Islet of Langerhans (tissue), 1 donor: ENCODE results near the gene TUBB2B.

Experiments
- FAIRE-seq: peaks from one replicate; lab custom pipeline; 2011; peaks lifted over from hg19 to GRCh38; lab: Jason Lieb, UNC

Gene TUBB2B

DNA sequence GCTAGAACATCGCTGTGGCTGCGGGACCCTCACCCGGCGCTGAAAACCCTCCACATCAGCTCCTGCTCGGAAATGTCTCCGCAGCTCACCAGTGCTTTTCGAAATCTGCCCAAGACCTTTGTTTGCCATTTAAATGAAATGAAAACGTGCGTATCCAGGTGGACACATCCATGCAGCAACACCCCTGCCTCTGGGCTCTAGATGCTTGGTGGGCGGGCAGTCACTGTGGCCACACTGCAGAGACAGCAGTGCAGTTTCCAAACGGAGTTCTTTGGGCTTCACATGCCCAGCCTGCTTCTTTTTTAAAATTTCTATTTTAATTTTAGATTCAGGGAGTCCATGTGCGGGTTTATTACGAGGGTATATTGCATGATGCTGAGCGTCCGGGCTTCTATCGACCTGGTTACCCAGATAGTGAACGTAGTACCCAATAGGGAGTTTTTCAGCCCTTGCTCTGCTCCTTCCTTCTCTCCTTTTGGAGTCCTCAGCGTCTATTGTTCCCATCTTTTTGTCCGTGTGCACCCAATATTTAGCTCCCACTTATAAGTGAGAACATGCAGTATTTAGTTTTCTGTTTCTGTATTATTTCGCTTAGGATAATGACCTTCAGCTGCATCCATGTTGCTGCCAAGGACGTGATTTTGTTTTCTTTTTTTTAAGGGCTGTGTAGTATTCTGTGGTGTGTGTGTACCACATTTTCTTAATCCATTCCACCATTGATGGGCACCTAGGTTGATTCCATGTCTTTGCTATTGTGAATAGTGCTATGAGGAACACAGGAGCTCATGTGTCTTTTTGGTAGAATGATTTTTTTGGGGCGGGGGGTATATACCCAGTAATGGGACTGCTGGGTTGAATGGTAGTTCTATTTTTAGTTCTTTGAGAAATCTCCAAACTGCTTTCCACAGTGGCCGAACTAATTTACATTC is 4.8 kb upstream of the TUBB2B start:
- FAIRE-seq = no peak

DNA sequence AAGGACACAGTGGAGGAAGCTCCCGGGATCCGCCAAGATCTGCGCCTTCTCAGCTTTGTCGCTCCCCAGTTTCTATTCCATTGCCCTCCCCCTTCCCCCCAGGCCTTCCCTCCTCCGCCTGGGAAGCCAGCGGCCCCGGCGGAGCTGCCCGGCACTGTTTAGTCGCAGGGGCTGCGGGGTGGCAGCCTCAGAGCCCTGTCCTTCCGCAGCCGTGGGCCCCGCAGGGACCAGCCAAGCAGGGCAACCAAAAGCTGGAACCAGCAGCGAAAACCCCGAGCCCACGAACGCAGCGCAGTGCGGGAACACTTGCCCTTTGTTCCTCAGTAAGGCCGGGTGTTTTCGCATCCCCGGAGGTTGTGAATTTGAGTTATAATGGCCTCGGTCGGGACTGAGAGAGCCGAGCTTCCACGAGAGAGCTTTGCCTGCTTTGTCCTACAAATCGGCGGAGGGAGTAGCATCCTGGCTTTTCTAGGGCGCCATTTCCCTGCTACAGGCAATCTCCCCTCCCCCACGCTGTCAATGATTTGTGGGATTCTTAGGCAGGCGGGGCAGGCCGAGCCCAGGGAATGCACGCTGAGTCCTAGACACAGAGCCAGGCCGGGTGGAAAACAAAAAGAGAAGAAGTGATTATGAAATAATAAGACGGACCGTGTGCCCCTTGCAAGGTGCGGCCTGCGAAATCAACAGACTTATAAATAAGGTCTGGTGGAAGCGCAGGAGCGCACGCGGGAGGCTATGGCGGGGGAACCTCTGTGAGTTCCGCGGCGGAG is 4.0 kb upstream of the TUBB2B start:
- FAIRE-seq = no peak

DNA sequence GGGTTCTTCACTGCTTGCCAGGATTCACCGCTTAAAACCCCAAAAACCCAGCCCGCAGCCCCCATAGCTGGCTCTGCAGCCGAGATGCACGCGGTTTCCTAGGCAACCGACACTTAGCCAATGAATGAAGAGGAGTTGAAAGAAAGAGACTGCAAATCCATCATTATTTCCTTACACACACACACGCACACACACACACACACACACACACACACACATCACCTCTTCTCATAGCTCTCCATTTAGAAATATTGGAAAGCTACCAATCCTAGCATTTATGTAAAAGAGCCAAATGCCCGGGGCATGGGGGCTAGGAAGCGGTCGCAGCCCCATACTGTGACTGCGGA is 3.4 kb upstream of the TUBB2B start:
- FAIRE-seq = no peak

DNA sequence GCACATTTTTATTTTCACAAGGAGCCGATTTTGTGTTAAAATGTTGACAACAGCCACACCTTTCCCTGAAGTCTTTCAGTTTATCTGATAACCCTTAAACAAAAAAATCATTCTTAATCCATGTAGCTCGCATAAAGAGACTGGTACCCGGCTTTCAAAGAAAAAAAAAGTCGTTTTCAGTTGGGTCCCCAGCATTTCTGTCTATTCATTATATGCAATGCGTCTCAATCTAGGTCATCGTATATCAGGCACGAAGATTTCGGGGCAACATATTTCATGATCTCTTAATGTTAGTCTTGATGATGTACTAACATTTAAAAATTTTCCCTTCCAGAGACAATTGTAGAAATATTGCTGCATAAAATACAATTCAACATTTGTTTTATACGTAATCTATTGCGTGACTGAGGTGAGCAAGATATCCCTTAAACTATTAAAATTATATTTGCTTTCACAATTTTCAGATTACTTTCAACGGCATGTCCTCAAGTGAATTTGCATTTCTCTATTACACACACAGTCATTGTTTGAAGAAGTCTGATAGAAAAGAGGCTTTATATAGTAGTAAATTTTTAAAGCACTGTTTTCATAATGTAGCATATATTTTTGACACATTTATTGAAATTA is 2.9 kb upstream of the TUBB2B start:
- FAIRE-seq = no peak

DNA sequence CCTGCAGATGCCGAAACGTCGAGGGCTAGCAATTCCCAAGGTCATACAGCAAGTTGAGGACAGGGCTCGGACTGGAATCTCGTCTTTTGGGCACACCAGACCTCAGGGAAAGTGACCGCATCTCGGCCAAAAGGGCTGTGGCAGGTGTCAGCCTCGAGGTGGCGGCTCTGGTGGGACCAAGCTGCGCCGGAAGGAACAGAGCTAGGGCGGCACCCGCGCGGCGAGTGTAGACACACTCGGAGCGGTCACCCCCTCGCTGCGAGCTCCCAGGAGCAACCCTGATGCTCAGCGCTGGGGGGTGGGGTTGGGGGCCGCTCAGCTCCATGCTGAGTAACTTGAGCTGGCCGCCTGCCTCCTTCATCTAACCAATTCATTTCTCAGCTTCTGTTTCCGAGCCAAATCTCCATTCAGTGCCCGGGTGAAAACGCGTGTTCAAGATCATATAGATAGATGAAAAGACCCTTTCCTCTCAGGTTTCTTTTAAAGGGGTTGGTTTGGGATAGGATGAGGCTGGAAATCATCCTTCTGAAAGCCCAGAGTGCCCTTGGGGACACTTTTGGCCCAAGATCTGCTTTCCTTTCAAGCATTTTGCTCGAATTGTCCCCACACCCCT is 2.2 kb upstream of the TUBB2B start:
- no peak for FAIRE-seq

DNA sequence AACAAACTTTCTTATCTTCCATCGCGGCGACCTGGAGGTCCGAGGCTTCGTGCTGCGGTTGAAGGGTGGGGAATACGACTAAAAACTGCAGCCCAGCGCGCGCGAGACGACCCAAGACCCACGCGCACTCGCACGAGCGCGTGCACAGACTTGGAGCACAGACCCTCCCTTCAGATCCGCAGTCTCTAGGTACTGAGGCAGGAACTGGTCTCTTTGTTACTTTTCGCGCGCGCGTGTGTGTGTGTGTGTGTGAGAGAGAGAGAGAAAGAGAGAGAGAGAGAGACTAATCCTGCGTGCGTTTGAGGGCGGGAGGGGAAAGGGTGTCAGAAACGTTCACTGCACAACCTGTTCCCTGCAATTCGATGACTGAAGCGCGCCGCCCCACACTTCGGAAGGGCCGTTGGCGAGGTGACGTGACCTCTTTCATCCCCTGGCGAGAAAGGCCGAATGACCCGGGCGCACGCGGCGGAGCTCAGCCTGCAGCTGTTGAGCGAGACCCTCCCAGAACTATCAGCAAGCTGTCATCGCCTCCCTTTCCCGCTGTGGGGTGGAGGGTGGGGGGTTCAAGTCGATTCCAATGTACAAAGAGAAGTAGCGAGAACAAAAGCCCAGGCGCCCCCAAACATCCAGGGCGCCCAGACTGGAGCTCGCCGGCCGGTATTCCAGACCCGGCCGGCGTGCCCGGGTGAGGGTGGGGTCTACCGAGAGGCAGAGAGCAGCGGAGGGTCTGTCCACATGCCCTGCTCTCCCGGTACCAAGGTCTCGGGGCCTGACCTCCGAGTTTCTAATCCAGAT is 1.5 kb upstream of the TUBB2B start:
- FAIRE-seq = no peak

DNA sequence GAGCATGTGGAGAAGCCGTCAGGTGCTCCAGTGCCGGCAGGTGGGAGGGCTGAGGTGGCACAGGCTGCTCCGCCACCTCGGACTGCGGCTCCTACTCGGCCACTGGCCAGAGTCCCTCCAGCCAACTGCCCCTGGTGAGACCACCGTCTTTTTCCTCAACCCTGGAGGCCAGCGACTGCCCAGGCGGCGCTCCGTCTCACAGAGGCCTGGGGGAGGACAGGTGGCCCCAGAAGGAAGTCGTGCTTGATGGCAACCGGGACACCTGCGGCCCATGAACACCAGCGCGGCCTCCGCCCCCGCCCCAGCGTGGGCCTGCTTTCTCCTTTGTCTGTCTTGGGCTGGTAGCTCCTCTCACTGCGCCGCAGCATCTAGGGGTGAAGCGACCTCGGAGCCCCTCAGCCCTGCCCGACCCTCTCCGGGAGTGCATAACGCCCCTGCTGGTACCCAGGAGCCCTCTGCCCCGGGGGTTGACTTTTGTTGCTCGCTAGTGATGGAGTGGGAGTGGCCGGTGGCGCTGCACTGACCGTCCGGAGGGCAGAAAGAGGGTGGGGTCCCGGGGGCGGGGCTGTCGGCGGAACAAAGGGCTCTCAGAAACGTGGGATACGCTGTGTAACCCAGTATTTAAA is 706 bp upstream of the TUBB2B start:
- FAIRE-seq = no peak

DNA sequence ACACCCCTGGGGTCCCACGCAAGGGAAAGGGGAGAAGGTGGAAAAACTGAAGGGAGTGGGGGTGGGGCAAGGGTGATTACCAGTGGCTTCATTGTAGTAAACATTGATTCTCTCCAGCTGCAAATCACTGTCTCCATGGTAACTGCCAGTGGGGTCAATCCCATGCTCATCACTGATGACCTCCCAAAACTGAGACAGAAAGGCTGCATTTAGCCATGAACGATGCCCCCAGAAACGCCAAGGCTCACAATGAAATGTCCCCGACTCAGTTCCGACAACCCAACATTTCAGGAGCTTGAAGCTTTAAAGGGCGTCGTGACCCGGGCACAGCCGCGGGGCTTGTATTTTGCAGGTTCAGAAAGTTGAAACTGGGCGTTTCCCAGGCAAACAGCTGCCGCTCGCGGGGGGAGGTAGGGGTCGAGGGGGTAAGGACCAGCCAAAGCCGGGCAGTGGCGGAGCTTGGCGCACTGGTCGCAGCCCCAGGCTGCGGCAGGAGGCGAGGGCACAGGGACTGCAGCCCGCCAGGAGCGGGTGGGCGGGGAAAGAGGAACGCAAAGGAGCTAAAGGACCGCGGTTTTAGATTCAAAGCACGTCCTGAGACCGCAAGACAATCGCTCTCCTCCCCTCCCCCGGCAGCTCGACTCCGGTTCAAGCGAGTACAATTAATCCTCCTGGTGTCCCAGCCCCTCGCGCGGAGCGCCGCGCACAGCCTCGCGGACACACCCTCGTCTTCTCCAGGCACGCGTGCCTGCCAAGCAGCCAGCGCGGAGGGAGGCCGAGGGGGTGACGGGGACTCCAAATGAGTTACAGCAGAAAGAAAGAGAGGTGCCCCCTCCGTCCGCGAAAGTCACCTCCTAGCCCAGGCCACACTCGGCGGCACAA is 731 bp downstream of the TUBB2B start:
- no peak for FAIRE-seq

DNA sequence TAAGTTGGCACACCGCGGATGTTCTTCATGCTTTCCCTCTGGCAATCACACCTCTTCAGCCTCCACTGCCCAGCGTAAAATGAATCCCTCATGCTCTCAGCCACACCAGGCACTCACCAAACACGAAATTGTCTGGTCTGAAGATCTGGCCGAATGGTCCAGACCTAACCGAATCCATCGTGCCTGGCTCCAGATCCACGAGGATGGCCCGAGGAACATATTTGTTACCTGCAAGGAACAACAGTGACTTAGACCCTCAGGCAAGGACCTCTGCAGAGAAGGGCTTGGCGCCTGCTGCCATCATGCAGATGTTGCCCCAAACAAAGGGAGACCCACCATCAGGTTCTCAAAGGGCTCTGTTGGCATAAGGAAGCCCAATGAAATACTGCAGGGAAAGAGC is 1.4 kb downstream of the TUBB2B start:
- no peak for FAIRE-seq

DNA sequence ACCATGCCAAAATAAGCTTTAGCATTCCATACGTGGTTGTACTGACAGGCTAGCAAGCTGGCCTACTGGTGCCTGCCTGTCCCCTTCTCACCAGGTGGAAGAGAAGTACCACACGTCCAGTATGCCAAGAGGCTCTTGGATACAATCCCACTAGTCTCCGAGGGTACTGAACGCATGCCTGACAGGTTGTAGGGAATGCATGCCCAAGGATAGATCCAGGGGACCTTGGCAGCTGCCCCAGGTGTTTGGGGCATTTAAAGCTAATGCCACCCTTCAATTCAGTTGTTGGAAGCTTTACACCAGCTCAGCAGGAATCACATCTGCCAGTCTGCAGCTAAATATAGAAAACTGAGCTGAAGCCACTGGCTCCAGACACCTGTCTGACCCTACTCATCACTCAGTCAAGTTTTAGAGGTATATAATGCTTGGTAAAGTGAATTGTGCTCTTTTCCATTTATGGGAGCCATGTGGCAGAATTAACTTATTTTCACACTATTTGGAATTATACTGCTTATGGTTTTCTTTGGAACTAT is 4.9 kb downstream of the TUBB2B start:
- FAIRE-seq = no peak

DNA sequence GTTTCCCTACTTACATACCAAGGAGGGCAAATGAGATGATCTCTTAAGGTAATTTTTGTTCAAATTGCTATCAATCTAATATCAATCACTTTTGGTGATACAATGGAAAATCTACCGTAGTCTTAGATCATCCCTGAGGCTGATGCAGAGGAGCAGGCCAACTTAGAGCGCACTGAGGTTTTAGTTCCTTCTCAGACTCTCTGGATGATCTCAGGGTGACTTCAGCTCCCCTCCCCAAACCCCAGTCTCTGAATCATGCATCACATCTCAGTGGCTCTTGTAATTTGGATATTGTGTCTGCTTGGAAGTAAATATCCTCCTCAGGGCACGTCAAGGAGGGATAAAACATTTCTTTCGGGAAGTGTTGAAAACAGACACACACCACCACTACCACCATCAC is 5.9 kb downstream of the TUBB2B start:
- no peak for FAIRE-seq

DNA sequence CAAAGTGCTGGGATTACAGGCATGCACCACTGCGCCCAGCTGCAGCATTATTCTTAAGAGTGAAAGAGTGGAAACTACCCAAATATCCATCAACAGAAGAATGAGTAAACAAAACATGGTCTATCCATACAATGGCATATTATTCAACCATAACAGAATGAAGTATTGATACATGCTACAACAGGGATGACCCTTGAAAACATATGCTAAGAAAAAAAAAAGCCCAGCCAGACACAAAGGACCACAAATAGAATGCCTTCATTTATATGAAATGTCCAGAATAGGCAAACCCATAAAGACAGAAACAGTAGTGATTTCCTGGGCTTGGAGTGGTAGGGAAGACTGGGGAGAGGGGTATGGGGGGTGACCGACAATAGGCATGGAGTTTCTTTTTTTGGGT is 7.1 kb downstream of the TUBB2B start:
- no peak for FAIRE-seq

DNA sequence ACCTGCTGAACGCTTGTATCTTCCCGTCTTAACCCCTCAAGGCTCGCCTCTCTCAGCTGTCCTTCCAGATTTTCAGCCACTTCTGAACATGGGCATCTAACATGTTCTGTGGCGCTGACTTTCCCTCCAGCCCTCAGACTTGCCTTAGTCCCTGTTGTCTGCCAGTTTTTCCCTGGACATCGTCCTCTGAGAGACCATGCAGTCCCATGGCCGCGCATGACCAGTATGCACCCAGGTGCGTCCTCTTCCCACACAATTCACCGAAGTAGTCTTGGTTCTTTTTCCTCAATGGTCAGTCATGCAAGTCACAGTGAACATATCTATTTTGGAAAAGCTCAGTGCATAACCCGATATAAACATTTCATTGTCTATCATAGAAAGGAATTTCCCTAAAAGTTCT is 9.2 kb downstream of the TUBB2B start:
- no peak for FAIRE-seq

DNA sequence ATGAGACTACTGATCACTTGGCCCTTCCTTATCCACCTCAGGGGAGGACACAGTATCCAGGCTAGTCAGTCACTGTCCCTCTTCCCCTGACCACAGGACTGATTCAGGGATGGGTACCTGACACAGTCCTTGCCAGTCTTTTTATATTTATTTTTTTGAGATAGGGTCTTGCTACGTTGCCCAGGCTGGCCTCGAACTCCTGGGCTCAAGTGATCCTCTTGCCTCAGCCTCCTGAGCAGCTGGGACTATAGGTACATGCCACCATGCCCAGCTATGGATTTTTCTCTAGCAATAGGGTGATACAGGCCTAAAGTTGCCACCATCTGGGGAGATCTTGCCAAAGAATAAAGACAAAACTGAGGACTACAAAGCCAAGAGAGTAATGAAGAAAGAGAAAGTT is 10.2 kb downstream of the TUBB2B start:
- no peak for FAIRE-seq

DNA sequence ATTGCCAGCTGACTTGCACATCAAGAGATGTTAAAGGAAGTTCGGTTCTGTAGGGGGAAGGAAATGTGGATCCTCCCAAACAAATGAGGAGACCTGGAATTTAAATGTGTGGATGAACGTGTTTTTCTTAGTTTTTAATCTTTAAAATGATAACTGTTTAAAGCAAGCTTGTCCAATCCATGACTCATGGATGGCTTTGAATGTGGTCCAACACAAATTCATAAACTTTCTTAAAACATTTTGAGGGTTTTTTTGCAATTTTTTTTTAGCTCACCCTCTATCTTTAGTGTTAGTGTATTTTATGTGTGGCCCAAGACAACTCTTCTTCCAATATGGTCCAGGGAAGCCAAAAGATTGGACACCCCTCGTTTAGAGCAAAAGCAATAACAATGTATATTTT is 12.6 kb downstream of the TUBB2B start:
- FAIRE-seq = no peak

DNA sequence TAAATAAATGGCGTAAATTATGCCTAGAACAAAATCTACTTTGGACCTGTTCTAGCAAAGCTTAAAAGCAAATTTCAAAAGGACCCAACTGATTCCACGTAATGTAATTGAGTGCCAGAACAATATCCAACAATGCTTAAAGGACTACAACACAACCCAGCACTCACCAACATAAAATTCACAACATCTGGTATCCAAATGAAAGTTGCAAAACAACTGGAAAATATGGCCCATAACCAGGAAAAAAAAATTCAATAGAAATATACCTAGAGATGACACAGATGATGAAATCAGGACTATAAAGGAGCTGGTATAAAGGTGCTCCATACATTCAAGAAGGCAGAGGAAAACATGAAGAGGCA is 14.1 kb downstream of the TUBB2B start:
- FAIRE-seq = no peak

DNA sequence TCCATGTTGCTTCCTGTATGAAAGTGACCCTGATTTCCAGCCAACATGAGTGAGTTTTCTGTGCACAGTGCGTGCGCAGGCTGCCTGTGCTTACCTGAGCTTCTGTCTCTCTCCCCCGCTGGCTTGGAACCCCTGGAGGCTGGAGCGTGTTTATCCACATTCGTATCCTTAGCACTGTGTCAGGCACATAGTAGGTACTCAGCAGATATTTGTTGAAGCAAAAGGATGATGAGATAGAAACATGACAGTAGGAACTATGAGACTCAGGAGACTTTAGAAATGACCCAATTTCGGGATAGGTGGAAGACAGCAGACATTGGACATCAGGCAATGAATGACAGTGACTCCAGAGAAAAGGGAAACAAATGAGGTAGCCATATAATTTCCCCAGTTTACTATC is 15.2 kb downstream of the TUBB2B start:
- no peak for FAIRE-seq

DNA sequence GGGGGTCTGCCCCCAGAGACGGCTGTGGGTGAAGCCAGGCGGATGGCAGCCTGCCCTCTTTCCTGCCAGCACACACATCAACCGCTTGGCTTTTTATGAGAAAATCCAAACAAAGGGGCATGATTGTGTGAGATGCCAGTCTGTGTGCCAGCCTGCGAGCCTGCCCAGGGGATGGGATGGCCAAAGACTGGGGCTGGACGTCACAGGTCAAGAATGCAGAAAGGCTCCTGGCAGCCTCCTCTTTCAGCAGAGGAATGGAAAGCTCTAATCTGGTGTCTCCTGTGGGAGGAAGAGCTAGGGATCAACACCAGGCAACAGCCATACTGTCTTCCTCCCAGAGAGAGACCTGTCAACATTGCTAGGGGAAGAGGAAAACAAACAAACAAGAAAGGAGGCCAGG is 15.8 kb downstream of the TUBB2B start:
- no peak for FAIRE-seq

DNA sequence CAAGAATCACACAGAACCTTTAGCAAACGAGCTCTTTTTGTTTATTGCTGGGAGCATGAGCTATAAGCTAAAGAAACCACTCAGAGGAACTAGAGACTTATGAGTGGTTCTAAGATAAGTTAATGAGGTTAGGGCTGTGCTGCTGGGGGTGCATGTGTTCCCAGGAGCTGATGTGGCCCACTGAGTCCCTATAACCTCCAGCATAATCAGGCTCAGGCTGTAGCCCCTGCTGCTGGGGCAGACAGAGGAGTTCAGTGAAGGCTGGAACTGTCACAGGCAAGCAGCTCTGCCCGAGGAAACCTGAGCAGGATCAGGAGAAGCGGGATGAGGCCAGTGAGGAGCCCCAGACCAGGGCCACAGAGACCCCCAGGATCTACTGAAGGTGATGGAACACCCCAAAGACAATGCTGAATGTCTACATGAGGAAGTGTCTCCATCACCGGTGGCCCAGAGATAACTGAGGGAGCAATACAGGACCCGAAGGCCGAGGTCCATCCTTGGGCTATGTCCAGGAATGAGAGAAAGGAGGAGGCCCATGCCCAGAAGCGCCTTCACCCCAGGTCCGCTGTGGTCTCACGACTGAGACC is 17.3 kb downstream of the TUBB2B start:
- FAIRE-seq = no peak
